ACC112 (cell line): Measurements from ENCODE around the gene LAMB2.

Experiments used
- H2AFZ ChIP-seq: fragments of 200-600 bp; sonication (generic); one replicate; pipeline ENCODE4 v1.6.0; 2017; ENCODE audit warnings: antibody characterized with exemption, low read length; ENCODE audit not compliant: unreplicated experiment
- H3K27ac ChIP-seq: fragments of 200-600 bp; sonication (generic); 2 replicates; pipeline ENCODE4 v1.5.1; 2014; ENCODE audit warnings: low read depth, mild to moderate bottlenecking, antibody characterized with exemption, low read length, moderate library complexity
- H3K27me3 ChIP-seq: fragments of 200-600 bp; sonication (generic); 2 replicates; pipeline ENCODE4 v1.6.1; 2014; ENCODE audit warnings: mild to moderate bottlenecking, antibody characterized with exemption, low read length, moderate library complexity, mixed read lengths; ENCODE audit not compliant: insufficient read depth
- H3K36me3 ChIP-seq: fragments of 200-600 bp; sonication (generic); 2 replicates; pipeline ENCODE4 v1.6.1; 2016; ENCODE audit warnings: mild to moderate bottlenecking, antibody characterized with exemption, low read length, moderate library complexity, mixed read lengths; ENCODE audit not compliant: insufficient read depth
- H3K4me1 ChIP-seq: fragments of 200-600 bp; sonication (generic); one replicate; pipeline ENCODE4 v1.6.1; 2016; ENCODE audit warnings: low read length, mixed read lengths; ENCODE audit not compliant: insufficient read depth, unreplicated experiment, control insufficient read depth
- H3K4me3 ChIP-seq: fragments of 200-600 bp; sonication (generic); 2 replicates; pipeline ENCODE4 v1.5.1; 2014; ENCODE audit warnings: mild to moderate bottlenecking, low read depth, low read length
- H3K79me2 ChIP-seq: fragments of 200-600 bp; sonication (generic); one replicate; pipeline ENCODE4 v1.6.0; 2016; ENCODE audit warnings: low read length; ENCODE audit not compliant: control insufficient read depth, unreplicated experiment, insufficient read depth

LAMB2 gene

GRCh38 chr3:49120438-49121131 lies 12.3 kb downstream of the LAMB2 start, which contains the start of gene USP19:
TSS of gene USP19 (minus strand) at chr3:49120823. CDS start at chr3:49119145, 1,678 bp downstream.
- H2AFZ ChIP-seq = no peak within 1 kb of the TSS
- peaks cover 12% of the 10 kb centered on the region for H3K4me1 ChIP-seq
- H3K27me3 ChIP-seq = no peaks in the 10 kb centered on the region
- H3K27ac ChIP-seq = peak within 1 kb of the TSS; percentile 82
- peaks cover 17% of the 10 kb centered on the region for H3K79me2 ChIP-seq
- H3K36me3 ChIP-seq = peaks cover 13% of the 10 kb centered on the region; the same call in 1 of the 2 replicates
- peak within 1 kb of the TSS; percentile 89 for H3K4me3 ChIP-seq

- H3K36me3 ChIP-seq = peaks cover 13% of the 10 kb centered on the region; the same call in 1 of the 2 replicates
- peak overlapping the region; percentile 82 for H3K27ac ChIP-seq
- no peak overlapping the region for H2AFZ ChIP-seq
- peaks cover 12% of the 10 kb centered on the region for H3K4me1 ChIP-seq
- H3K4me3 ChIP-seq = peak overlapping the region; percentile 89
- peaks cover 17% of the 10 kb centered on the region for H3K79me2 ChIP-seq
- H3K27me3 ChIP-seq = no peaks in the 10 kb centered on the region
Measured at GRCh38 chr3:49120096-49120437, 12.8 kb downstream of the LAMB2 start.

- peaks cover 13% of the 10 kb centered on the region; the same call in 1 of the 2 replicates for H3K36me3 ChIP-seq
Measured at GRCh38 chr3:49119439-49119838, 13.4 kb downstream of the LAMB2 start.

GRCh38 chr3:49119036-49119435 lies 13.8 kb downstream of the LAMB2 start:
- H3K4me3 ChIP-seq = peak overlapping the region; percentile 89
- H2AFZ ChIP-seq = no peak overlapping the region
- H3K4me1 ChIP-seq = peaks cover 12% of the 10 kb centered on the region
- no peaks in the 10 kb centered on the region for H3K27me3 ChIP-seq
- peak overlapping the region; percentile 82; the same call in 1 of the 2 replicates for H3K27ac ChIP-seq
- peaks cover 17% of the 10 kb centered on the region for H3K79me2 ChIP-seq
- peaks cover 13% of the 10 kb centered on the region; the same call in 1 of the 2 replicates for H3K36me3 ChIP-seq

More at GRCh38 chr3:49119439-49119838, 13.4 kb downstream of the LAMB2 start:
- H3K27ac ChIP-seq = peak overlapping the region; percentile 82; the same call in 1 of the 2 replicates
- H3K79me2 ChIP-seq = peaks cover 17% of the 10 kb centered on the region
- H3K27me3 ChIP-seq = no peaks in the 10 kb centered on the region
- H3K4me1 ChIP-seq = peaks cover 12% of the 10 kb centered on the region
- peak overlapping the region; percentile 89 for H3K4me3 ChIP-seq
- no peak overlapping the region for H2AFZ ChIP-seq

DNA sequence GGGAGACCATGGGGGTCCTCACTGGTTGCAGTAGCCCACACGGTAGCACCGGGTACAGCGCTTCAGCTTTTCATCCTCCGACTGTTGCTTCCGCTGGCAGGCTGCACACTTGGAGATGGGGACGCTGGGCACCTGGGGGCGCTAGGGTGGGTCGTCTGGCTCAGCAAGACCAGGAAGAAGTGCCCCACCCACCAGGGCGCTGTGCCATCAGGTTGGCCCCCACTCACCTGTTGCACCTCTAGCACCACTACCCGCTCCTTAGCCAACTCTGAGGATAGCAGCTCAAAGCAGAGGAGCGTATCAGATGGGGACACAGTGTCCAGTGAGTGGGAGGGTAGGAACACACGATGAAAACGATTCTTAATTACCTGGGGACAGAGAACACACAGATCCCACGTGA lies 20.6 kb downstream of the LAMB2 start:
- H3K27ac ChIP-seq = no peak overlapping the region
- H3K36me3 ChIP-seq = peaks cover 8% of the 10 kb centered on the region; the same call in 1 of the 2 replicates
- H3K79me2 ChIP-seq = no peaks in the 10 kb centered on the region
- no peak overlapping the region for H2AFZ ChIP-seq
- no peaks in the 10 kb centered on the region for H3K4me1 ChIP-seq
- no peak overlapping the region for H3K4me3 ChIP-seq
- no peaks in the 10 kb centered on the region for H3K27me3 ChIP-seq

DNA sequence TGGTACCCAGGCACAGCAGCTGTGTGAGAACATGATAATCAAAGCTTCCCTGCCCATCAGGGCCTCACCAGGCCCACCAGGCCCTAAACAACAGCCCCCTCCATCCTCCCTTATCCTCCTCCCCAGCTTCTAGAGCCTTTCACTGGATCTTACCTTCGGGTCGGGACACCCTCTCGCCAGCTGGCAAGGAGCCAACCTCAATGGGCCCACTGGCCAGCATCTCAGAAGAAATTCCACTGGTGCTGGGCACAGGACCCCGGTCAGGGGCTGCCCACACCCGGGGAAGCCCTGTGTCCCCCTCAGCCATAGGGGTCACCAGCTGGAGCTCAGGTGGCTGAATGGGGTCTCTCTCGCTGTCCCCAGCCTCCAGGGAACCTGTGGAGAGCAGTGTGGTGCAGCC lies 21.5 kb downstream of the LAMB2 start:
- Histone ChIP-seq H3K27ac (no peak overlapping the region), H3K4me1 (no peaks in the 10 kb centered on the region), H2AFZ (no peak overlapping the region), H3K36me3 (peaks cover 8% of the 10 kb centered on the region; the same call in 1 of the 2 replicates), H3K4me3 (no peak overlapping the region), H3K79me2 (no peaks in the 10 kb centered on the region), H3K27me3 (no peaks in the 10 kb centered on the region)

GRCh38 chr3:49110780-49111179 lies 22.1 kb downstream of the LAMB2 start:
- no peak overlapping the region for H3K27ac ChIP-seq
- no peak overlapping the region for H3K4me3 ChIP-seq
- no peaks in the 10 kb centered on the region for H3K27me3 ChIP-seq
- no peak overlapping the region for H2AFZ ChIP-seq
- no peaks in the 10 kb centered on the region for H3K79me2 ChIP-seq
- H3K36me3 ChIP-seq = peaks cover 8% of the 10 kb centered on the region; the same call in 1 of the 2 replicates
- no peaks in the 10 kb centered on the region for H3K4me1 ChIP-seq

DNA sequence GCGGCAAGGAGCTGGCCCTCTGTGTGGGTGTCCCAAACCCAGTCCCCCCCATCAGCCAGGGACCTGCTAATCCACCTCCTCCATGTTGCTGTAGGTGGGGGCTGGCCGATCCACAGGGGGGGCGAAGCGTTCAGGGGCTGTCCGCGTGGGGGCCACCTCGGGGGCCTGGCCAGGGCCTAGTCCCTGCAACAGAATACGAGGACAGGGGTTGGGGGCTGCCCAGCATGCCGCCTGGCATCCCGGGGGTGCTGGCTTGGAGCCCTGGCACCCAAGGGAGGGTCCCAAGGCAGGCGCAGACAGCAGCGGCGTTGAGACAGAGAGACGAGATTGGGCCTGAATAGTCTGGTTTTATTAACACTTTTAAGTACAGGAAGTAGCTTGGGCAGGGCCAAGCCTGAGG lies 24.5 kb downstream of the LAMB2 start:
- H3K4me3 ChIP-seq = no peak overlapping the region
- H3K4me1 ChIP-seq = peaks cover 6% of the 10 kb centered on the region
- peaks cover 8% of the 10 kb centered on the region; the same call in 1 of the 2 replicates for H3K36me3 ChIP-seq
- no peak overlapping the region for H2AFZ ChIP-seq
- H3K79me2 ChIP-seq = peaks cover 11% of the 10 kb centered on the region
- H3K27ac ChIP-seq = no peak overlapping the region
- no peaks in the 10 kb centered on the region for H3K27me3 ChIP-seq

GRCh38 chr3:49104427-49105291 lies 28.2 kb downstream of the LAMB2 start, which contains the start of gene QARS1:
TSS of gene QARS1 (minus strand) at chr3:49104757. CDS start at chr3:49104733, 24 bp downstream.
- peak within 1 kb of the TSS; percentile 74 for H2AFZ ChIP-seq
- H3K4me1 ChIP-seq = peaks cover 9% of the 10 kb centered on the region
- H3K79me2 ChIP-seq = peaks cover 16% of the 10 kb centered on the region
- H3K36me3 ChIP-seq = peaks cover 26% of the 10 kb centered on the region
- peak within 1 kb of the TSS; percentile 50 for H3K27ac ChIP-seq
- H3K27me3 ChIP-seq = no peaks in the 10 kb centered on the region
- H3K4me3 ChIP-seq = peak within 1 kb of the TSS; percentile 90

DNA sequence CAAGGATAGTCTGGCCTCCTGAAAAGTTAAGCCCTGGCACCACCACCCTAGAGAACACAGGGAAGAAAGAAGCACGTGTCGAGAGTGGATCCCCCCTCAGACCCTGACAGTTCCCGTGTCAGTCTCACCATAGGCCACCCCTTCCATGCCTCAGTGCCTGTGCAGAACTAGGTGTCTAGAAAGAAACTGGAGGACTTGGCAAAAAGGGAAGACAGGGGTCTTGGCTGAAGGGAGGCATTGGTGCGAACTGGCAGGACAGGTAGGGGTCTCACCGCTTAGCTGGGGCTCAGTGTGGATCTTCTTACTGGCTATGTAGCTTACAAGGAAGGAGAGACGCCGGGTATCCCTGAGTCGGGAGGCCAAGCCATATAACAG lies 28.8 kb downstream of the LAMB2 start:
- Histone ChIP-seq H3K36me3 (peaks cover 26% of the 10 kb centered on the region), H3K27ac (no peak overlapping the region), H3K27me3 (no peaks in the 10 kb centered on the region), H3K4me1 (peaks cover 9% of the 10 kb centered on the region), H2AFZ (peak overlapping the region; percentile 74), H3K4me3 (peak overlapping the region; percentile 90), H3K79me2 (peaks cover 16% of the 10 kb centered on the region)
